Measurements from ENCODE around the gene CSTPP1. TPM values are rescaled to one million over a fixed set of nuclear protein-coding genes. Genes with fewer than 3 reads are reported as not detected.

Gene CSTPP1
- total RNA-seq, 1 experiment from 2014 or later: 5.2 TPM

- no peak for DNase-seq
- H3K36me3 ChIP-seq: peaks cover 41% of the 10 kb centered on the region
- H3K4me3 ChIP-seq: no peak overlapping the region
- no peaks in the 10 kb centered on the region for H3K9me3 ChIP-seq
- H3K27me3 ChIP-seq: no peaks in the 10 kb centered on the region
These were observed 241.8 kb downstream of the CSTPP1 start for GRCh38 chr11:47178316-47178715.

GRCh38 chr11:47178737-47179654, 242.4 kb downstream of the CSTPP1 start:
- Histone ChIP-seq H3K27me3 (no peaks in the 10 kb centered on the region), H3K9me3 (no peaks in the 10 kb centered on the region), H3K36me3 (peaks cover 34% of the 10 kb centered on the region), H3K4me3 (no peak overlapping the region)
- DNase-seq: no peak

GRCh38 chr11:47179655-47179991, 243.1 kb downstream of the CSTPP1 start:
- Histone ChIP-seq H3K4me3 (no peak overlapping the region), H3K27me3 (no peaks in the 10 kb centered on the region), H3K9me3 (no peaks in the 10 kb centered on the region), H3K36me3 (peaks cover 36% of the 10 kb centered on the region)
- peak; percentile 43 for DNase-seq

GRCh38 chr11:47180006-47180787, 243.6 kb downstream of the CSTPP1 start:
- H3K36me3 ChIP-seq: peaks cover 31% of the 10 kb centered on the region
- no peak for DNase-seq
- H3K27me3 ChIP-seq: no peaks in the 10 kb centered on the region
- H3K9me3 ChIP-seq: no peaks in the 10 kb centered on the region
- H3K4me3 ChIP-seq: no peak overlapping the region

- no peak overlapping the region for H3K4me3 ChIP-seq
- peaks cover 23% of the 10 kb centered on the region for H3K36me3 ChIP-seq
- no peaks in the 10 kb centered on the region for H3K9me3 ChIP-seq
- H3K27me3 ChIP-seq: no peaks in the 10 kb centered on the region
- no peak for DNase-seq
These were observed 244.7 kb downstream of the CSTPP1 start for GRCh38 chr11:47181271-47181670.

GRCh38 chr11:47182380-47182779, 245.8 kb downstream of the CSTPP1 start:
- DNase-seq: no peak
- H3K4me3 ChIP-seq: no peak overlapping the region

GRCh38 chr11:47183031-47183856, 246.7 kb downstream of the CSTPP1 start:
- H3K27me3 ChIP-seq: no peaks in the 10 kb centered on the region
- H3K4me3 ChIP-seq: no peak overlapping the region
- DNase-seq: no peak
- H3K36me3 ChIP-seq: peaks cover 18% of the 10 kb centered on the region
- H3K9me3 ChIP-seq: no peaks in the 10 kb centered on the region

More at GRCh38 chr11:47182380-47182779, 245.8 kb downstream of the CSTPP1 start:
- H3K27me3 ChIP-seq: no peaks in the 10 kb centered on the region
- peaks cover 22% of the 10 kb centered on the region for H3K36me3 ChIP-seq
- H3K9me3 ChIP-seq: no peaks in the 10 kb centered on the region

GRCh38 chr11:47183969-47184368, 247.4 kb downstream of the CSTPP1 start:
- no peak for DNase-seq
- H3K36me3 ChIP-seq: peaks cover 18% of the 10 kb centered on the region

GRCh38 chr11:47184711-47185304, 248.2 kb downstream of the CSTPP1 start:
- no peaks in the 10 kb centered on the region for H3K27me3 ChIP-seq
- DNase-seq: no peak
- H3K9me3 ChIP-seq: no peaks in the 10 kb centered on the region
- peak overlapping the region; percentile 68 for H3K4me3 ChIP-seq
- H3K36me3 ChIP-seq: peaks cover 9% of the 10 kb centered on the region

More at GRCh38 chr11:47183969-47184368, 247.4 kb downstream of the CSTPP1 start:
- H3K9me3 ChIP-seq: no peaks in the 10 kb centered on the region
- no peaks in the 10 kb centered on the region for H3K27me3 ChIP-seq
- no peak overlapping the region for H3K4me3 ChIP-seq

- Histone ChIP-seq H3K4me3 (peak overlapping the region; percentile 68), H3K27me3 (no peaks in the 10 kb centered on the region), H3K9me3 (no peaks in the 10 kb centered on the region), H3K36me3 (peaks cover 5% of the 10 kb centered on the region; the same call in 1 of the 2 replicates)
- DNase-seq: peak; percentile 80
These were observed 248.9 kb downstream of the CSTPP1 start for GRCh38 chr11:47185305-47186075.

GRCh38 chr11:47186076-47186699, 249.6 kb downstream of the CSTPP1 start, which contains the start of gene PACSIN3:
TSS of gene PACSIN3 (minus strand) at chr11:47186434. CDS start at chr11:47182727, 3,707 bp downstream.
- Histone ChIP-seq H3K4me3 (peak within 1 kb of the TSS; percentile 68), H3K27me3 (no peaks in the 10 kb centered on the region), H3K36me3 (peaks cover 5% of the 10 kb centered on the region; the same call in 1 of the 2 replicates), H3K9me3 (no peaks in the 10 kb centered on the region)
- peak; percentile 70 for DNase-seq

- H3K9me3 ChIP-seq: no peaks in the 10 kb centered on the region
- no peaks in the 10 kb centered on the region for H3K27me3 ChIP-seq
- H3K36me3 ChIP-seq: peaks cover 5% of the 10 kb centered on the region; the same call in 1 of the 2 replicates
- peak; percentile 51 for DNase-seq
- peak overlapping the region; percentile 68 for H3K4me3 ChIP-seq
These were observed 250.4 kb downstream of the CSTPP1 start for GRCh38 chr11:47186700-47187695.

GRCh38 chr11:47187723-47188122, 251.2 kb downstream of the CSTPP1 start:
- H3K4me3 ChIP-seq: no peak overlapping the region
- H3K36me3 ChIP-seq: peaks cover 5% of the 10 kb centered on the region; the same call in 1 of the 2 replicates
- no peaks in the 10 kb centered on the region for H3K9me3 ChIP-seq
- no peak for DNase-seq
- no peaks in the 10 kb centered on the region for H3K27me3 ChIP-seq

GRCh38 chr11:47188259-47188658, 251.7 kb downstream of the CSTPP1 start:
- peaks cover 5% of the 10 kb centered on the region; the same call in 1 of the 2 replicates for H3K36me3 ChIP-seq
- no peaks in the 10 kb centered on the region for H3K9me3 ChIP-seq
- H3K4me3 ChIP-seq: no peak overlapping the region
- DNase-seq: no peak
- no peaks in the 10 kb centered on the region for H3K27me3 ChIP-seq
